ENCODE data around the gene CD28.
"Not testable (repeated sequence)": the region's sequence is repeated elsewhere in the genome, so short reads cannot be mapped to it uniquely, and the experiment has no call there.

Gene CD28

GRCh38 chr2:203688798-203689197 is 17.6 kb upstream of the CD28 start:
- no peak for DNase-seq

- no peak for DNase-seq
These were observed 16.9 kb upstream of the CD28 start for GRCh38 chr2:203689426-203690116.

GRCh38 chr2:203690117-203690431 is 16.4 kb upstream of the CD28 start:
- DNase-seq = no peak

GRCh38 chr2:203690441-203691047 is 15.9 kb upstream of the CD28 start:
- no peak for DNase-seq

- no peak for DNase-seq
These were observed 15.3 kb upstream of the CD28 start for GRCh38 chr2:203691149-203691548.

- no peak for DNase-seq
These were observed 14.3 kb upstream of the CD28 start for GRCh38 chr2:203692031-203692710.

- no peak for DNase-seq
These were observed 13.1 kb upstream of the CD28 start for GRCh38 chr2:203693242-203693879.

GRCh38 chr2:203694191-203694590 is 12.2 kb upstream of the CD28 start:
- DNase-seq = no peak

- DNase-seq = no peak
These were observed 9.2 kb upstream of the CD28 start for GRCh38 chr2:203697190-203697589.

- DNase-seq = not testable (repeated sequence)
These were observed 8.7 kb upstream of the CD28 start for GRCh38 chr2:203697763-203698162.

- DNase-seq = not testable (repeated sequence)
These were observed 8.0 kb upstream of the CD28 start for GRCh38 chr2:203698410-203698809.

GRCh38 chr2:203704430-203704829 is 2.0 kb upstream of the CD28 start:
- DNase-seq = no peak

- DNase-seq = peak; percentile 68
These were observed 1.3 kb upstream of the CD28 start for GRCh38 chr2:203705178-203705577.

- DNase-seq = peak; percentile 50
These were observed 1.1 kb downstream of the CD28 start for GRCh38 chr2:203707530-203707929.

GRCh38 chr2:203708846-203709396 is 2.5 kb downstream of the CD28 start:
- no peak for DNase-seq

- DNase-seq = no peak
These were observed 3.1 kb downstream of the CD28 start for GRCh38 chr2:203709416-203710040.

GRCh38 chr2:203710226-203710625 is 3.8 kb downstream of the CD28 start:
- DNase-seq = no peak

GRCh38 chr2:203710952-203711351 is 4.5 kb downstream of the CD28 start:
- DNase-seq = no peak

- DNase-seq = no peak
These were observed 5.0 kb downstream of the CD28 start for GRCh38 chr2:203711399-203711798.

GRCh38 chr2:203713381-203713780 is 6.9 kb downstream of the CD28 start:
- DNase-seq = no peak

- DNase-seq = no peak
These were observed 7.7 kb downstream of the CD28 start for GRCh38 chr2:203714112-203714511.

GRCh38 chr2:203715744-203716143 is 9.3 kb downstream of the CD28 start:
- no peak for DNase-seq

GRCh38 chr2:203718087-203718486 is 11.6 kb downstream of the CD28 start:
- DNase-seq = peak; percentile 84

Measured in CD4-positive, alpha-beta T cell treated with Interleukin-10 for 1 hour (primary cell).